ENCODE data around the gene PLCL1. TPM values are rescaled to one million over a fixed set of nuclear protein-coding genes. Genes with fewer than 3 reads are reported as not detected.
"Not testable (repeated sequence)": the region's sequence is repeated elsewhere in the genome, so short reads cannot be mapped to it uniquely, and the experiment has no call there.

Gene PLCL1
- total RNA-seq, 4 donors from 2014 or later, result 1.0 to 3.7 (median 2.6) TPM

- intact Hi-C loops (cut with DNase I; ENCODE audit: low total_unique reads), result no loop called here
- no peak overlapping the region for H3K4me3 ChIP-seq (ENCODE audit: low read depth, poor library complexity, severe bottlenecking)
- 84 to 98% methylated on average over 3 of the region's 3 CpGs for WGBS, 2 donors
- no peak for DNase-seq (ENCODE audit: low spot score in 2 of 2)
- TF ChIP-seq POLR2A (IDR thresholded peaks at IDR 0.05) (no peak), CTCF (IDR thresholded peaks at IDR 0.05) (no peak)
Measured at GRCh38 chr2:198008230-198008629, 203.8 kb downstream of the PLCL1 start.

DNA sequence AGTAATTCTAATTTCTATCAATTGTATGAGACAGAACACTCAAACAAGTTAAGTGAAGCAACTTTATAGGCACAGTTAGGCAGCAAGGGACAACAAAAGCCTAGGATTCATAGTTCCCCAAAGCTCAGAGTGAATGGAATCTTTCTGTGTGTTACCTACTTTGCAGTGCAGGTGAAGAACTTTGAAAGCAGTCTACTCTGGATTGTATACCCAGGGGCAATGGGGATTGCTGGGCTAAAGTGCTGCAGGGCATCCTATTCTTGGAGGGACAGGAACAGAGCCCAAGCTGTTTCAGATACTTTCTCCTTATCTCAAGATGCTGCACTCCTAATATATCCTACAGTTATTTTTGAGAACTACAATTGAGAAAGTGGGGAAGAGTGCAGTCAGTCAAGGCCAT, 207.6 kb downstream of the PLCL1 start:
- DNase-seq (ENCODE audit: low spot score in 2 of 2), result no peak
- no peak for TF ChIP-seq POLR2A (IDR thresholded peaks at IDR 0.05)
- TF ChIP-seq CTCF (IDR thresholded peaks at IDR 0.05), result no peak
- intact Hi-C loops (cut with DNase I; ENCODE audit: low total_unique reads), result no loop called here
- no peak overlapping the region for H3K4me3 ChIP-seq (ENCODE audit: low read depth, poor library complexity, severe bottlenecking)

GRCh38 chr2:198016243-198016642, 211.8 kb downstream of the PLCL1 start:
- TF ChIP-seq CTCF (IDR thresholded peaks at IDR 0.05), result no peak
- no peak for TF ChIP-seq POLR2A (IDR thresholded peaks at IDR 0.05)
- intact Hi-C loops (cut with DNase I; ENCODE audit: low total_unique reads), result no loop called here
- DNase-seq (ENCODE audit: low spot score in 2 of 2), result no peak
- no peak overlapping the region for H3K4me3 ChIP-seq (ENCODE audit: low read depth, poor library complexity, severe bottlenecking)
- 61 to 71% methylated on average over 4 of the region's 4 CpGs for whole genome bisulfite sequencing, 2 donors

- H3K4me3 ChIP-seq (ENCODE audit: low read depth, poor library complexity, severe bottlenecking), result no peak overlapping the region
- TF ChIP-seq CTCF (IDR thresholded peaks at IDR 0.05), result no peak
- no peak for TF ChIP-seq POLR2A (IDR thresholded peaks at IDR 0.05)
- WGBS, 2 donors, result 57 to 65% methylated on average over 2 of the region's 2 CpGs
- no peak for DNase-seq (ENCODE audit: low spot score in 2 of 2)
- intact Hi-C loops (cut with DNase I; ENCODE audit: low total_unique reads), result no loop called here
Measured at GRCh38 chr2:198017068-198017467, 212.7 kb downstream of the PLCL1 start.

GRCh38 chr2:198028955-198029354, 224.6 kb downstream of the PLCL1 start:
- H3K4me3 ChIP-seq (ENCODE audit: low read depth, poor library complexity, severe bottlenecking), result no peak overlapping the region
- no peak for TF ChIP-seq CTCF (IDR thresholded peaks at IDR 0.05)
- TF ChIP-seq POLR2A (IDR thresholded peaks at IDR 0.05), result no peak
- intact Hi-C loops (cut with DNase I; ENCODE audit: low total_unique reads), result no loop called here
- no peak for DNase-seq (ENCODE audit: low spot score in 2 of 2)
- 68 to 80% methylated on average over 1 of the region's 1 CpG for WGBS, 2 donors

DNA sequence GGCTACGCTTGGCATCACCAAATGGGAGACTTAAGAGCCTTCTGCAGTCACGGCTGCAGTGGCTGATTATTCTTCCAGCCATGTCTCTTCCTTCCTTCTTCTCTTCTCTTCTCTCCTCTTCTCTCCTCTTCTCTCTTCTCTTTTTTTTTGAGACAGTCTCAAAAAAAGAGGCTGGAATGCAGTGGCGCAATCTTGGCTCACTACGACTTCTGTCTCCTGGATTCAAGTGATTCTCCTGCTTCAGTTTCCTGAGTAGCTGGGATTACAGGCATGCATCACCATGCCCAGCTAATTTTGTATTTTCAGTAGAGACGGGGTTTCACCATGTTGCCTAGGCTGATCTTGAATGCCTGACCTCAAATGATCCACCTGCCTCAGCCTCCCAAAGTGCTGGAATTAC, 225.2 kb downstream of the PLCL1 start:
- H3K4me3 ChIP-seq (ENCODE audit: low read depth, poor library complexity, severe bottlenecking); DNase-seq (ENCODE audit: low spot score in 2 of 2); intact Hi-C loops (cut with DNase I; ENCODE audit: low total_unique reads): not testable (repeated sequence)
- WGBS, 2 donors, result 70 to 75% methylated on average over 5 of the region's 5 CpGs

Data from lower leg skin (tissue), 4 donors.